ENCODE measurements around the gene RBM17. TPM values are rescaled to one million over a fixed set of nuclear protein-coding genes. Genes with fewer than 3 reads are reported as not detected.
"Not testable (repeated sequence)": the region's sequence is repeated elsewhere in the genome, so short reads cannot be mapped to it uniquely, and the experiment has no call there.

The RBM17 gene
- total RNA-seq, 3 donors from 2014 or later (not counting 1 experiment from before 2014, with no cell fraction given): 120 to 147 (median 147) TPM

DNA sequence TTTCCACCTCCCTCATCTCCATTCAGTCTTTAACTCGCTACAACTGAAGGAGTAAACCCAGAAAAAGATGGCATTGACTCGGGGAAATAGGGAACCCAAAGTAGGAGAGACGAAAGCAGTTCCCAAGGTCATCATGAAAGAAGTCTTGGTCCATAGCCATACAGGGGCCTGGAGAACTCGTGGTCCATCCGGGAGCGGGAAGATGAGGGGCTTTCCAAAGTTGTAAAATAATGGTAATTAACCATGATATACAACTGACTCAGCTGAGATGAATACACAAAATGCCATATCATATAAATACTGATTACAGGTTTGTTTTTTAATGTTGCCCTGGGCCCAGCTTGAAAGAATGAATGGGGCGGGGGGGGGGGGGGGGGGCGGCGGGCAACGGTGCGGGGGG, 32.3 kb downstream of the RBM17 start:
- H3K4me3 Mint-ChIP-seq: no peak overlapping the region
- intact Hi-C loops (cut with micrococcal nuclease): no loop called here
- 90% methylated on average over 6 of the region's 11 CpGs for WGBS (ENCODE audit: insufficient coverage)
- no peaks in the 10 kb centered on the region for H3K27me3 ChIP-seq (ENCODE audit: control insufficient read depth, insufficient read depth, low read length)
- H3K27ac Mint-ChIP-seq: no peak overlapping the region
- H3K4me1 ChIP-seq (ENCODE audit: control insufficient read depth, insufficient read depth, low read length): no peaks in the 10 kb centered on the region
- no peak overlapping the region for H3K27ac ChIP-seq (ENCODE audit: low read length)
- TF ChIP-seq, protein P1, sequence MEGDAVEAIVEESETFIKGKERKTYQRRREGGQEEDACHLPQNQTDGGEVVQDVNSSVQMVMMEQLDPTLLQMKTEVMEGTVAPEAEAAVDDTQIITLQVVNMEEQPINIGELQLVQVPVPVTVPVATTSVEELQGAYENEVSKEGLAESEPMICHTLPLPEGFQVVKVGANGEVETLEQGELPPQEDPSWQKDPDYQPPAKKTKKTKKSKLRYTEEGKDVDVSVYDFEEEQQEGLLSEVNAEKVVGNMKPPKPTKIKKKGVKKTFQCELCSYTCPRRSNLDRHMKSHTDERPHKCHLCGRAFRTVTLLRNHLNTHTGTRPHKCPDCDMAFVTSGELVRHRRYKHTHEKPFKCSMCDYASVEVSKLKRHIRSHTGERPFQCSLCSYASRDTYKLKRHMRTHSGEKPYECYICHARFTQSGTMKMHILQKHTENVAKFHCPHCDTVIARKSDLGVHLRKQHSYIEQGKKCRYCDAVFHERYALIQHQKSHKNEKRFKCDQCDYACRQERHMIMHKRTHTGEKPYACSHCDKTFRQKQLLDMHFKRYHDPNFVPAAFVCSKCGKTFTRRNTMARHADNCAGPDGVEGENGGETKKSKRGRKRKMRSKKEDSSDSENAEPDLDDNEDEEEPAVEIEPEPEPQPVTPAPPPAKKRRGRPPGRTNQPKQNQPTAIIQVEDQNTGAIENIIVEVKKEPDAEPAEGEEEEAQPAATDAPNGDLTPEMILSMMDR (IDR thresholded peaks at IDR 0.05): no peak
- no peaks in the 10 kb centered on the region for H3K4me1 Mint-ChIP-seq
- H3K4me3 ChIP-seq (ENCODE audit: low read length): no peak overlapping the region
- no peaks in the 10 kb centered on the region for H3K9me3 ChIP-seq (ENCODE audit: control insufficient read depth, insufficient read depth, low read length)
- DNase-seq (no peak), ATAC-seq (no peak)
- H3K36me3 ChIP-seq (ENCODE audit: control insufficient read depth, insufficient read depth, low read length): peaks cover 10% of the 10 kb centered on the region
- no peaks in the 10 kb centered on the region for H3K9me3 Mint-ChIP-seq
- H3K36me3 Mint-ChIP-seq: no peaks in the 10 kb centered on the region
- peaks cover 6 to 8% of the 10 kb centered on the region in 2 donors for H3K27me3 Mint-ChIP-seq (ENCODE audit: low read depth in 2 of 2)

DNA sequence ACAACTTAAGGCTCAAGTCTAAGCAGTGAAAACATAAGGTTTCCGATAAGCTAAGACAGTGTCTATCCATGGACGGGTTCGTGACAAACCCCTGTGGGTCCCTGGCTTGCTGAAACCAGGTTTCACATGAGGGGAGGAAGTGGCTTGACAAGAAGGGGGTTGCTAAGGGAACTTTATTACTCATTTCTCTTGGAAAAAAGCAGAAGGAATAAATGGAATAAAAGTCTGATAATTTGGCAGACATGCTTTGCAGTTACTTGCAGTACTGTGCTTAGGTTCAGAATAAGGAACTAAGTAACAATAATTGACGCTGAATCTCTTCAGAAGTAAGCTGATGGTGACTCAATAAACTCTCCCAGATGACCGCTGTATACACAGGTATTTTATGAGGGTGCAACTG, 34.7 kb downstream of the RBM17 start:
- WGBS (ENCODE audit: insufficient coverage): 66% methylated on average over 5 of the region's 5 CpGs
- no peak for ATAC-seq

DNA sequence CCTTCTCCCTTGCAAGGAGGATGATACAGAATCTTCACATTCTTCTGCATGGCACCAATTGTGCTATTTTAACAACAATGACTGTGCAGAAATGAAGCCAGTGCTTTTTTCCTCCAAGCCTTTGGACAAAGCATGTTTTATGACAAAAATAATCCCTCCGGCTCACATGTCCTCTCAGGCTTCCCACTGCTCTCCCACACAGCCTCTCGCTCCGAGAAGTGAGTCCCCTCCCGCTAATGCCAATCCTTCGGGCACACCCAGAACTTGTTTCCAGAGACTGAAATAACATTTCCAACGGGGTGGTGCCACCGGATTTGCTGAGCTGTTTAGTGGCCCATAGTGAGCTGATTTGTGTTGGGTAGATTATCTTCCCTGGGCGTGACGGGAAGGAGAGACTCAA, 35.8 kb downstream of the RBM17 start:
- peaks cover 7% of the 10 kb centered on the region for H3K4me1 ChIP-seq (ENCODE audit: control insufficient read depth, insufficient read depth, low read length)
- Mint-ChIP-seq H3K27ac (no peak overlapping the region), H3K4me3 (no peak overlapping the region), H3K27me3 (ENCODE audit: low read depth in 2 of 2) (peaks cover 8 to 17% of the 10 kb centered on the region in 2 donors), H3K4me1 (peaks cover 2 to 7% of the 10 kb centered on the region in 2 donors), H3K36me3 (no peaks in the 10 kb centered on the region), H3K9me3 (no peaks in the 10 kb centered on the region)
- no peak for DNase-seq
- TF ChIP-seq, protein P1 (IDR thresholded peaks at IDR 0.05): no peak
- no peak overlapping the region for H3K4me3 ChIP-seq (ENCODE audit: low read length)
- no peaks in the 10 kb centered on the region for H3K36me3 ChIP-seq (ENCODE audit: control insufficient read depth, insufficient read depth, low read length)
- 38% methylated on average over 9 of the region's 9 CpGs for WGBS (ENCODE audit: insufficient coverage)
- no peaks in the 10 kb centered on the region for H3K27me3 ChIP-seq (ENCODE audit: control insufficient read depth, insufficient read depth, low read length)
- intact Hi-C loops (cut with micrococcal nuclease): no loop called here
- no peak for ATAC-seq
- H3K27ac ChIP-seq (ENCODE audit: low read length): no peak overlapping the region
- no peaks in the 10 kb centered on the region for H3K9me3 ChIP-seq (ENCODE audit: control insufficient read depth, insufficient read depth, low read length)

More for the DNA sequence above, 34.7 kb downstream of the RBM17 start:
- TF ChIP-seq, protein P1 (IDR thresholded peaks at IDR 0.05): no peak
- no peak overlapping the region for H3K27ac Mint-ChIP-seq
- H3K36me3 Mint-ChIP-seq: no peaks in the 10 kb centered on the region
- H3K36me3 ChIP-seq (ENCODE audit: control insufficient read depth, insufficient read depth, low read length): no peaks in the 10 kb centered on the region
- H3K4me3 ChIP-seq (ENCODE audit: low read length): no peak overlapping the region
- no peaks in the 10 kb centered on the region for H3K9me3 Mint-ChIP-seq
- no peaks in the 10 kb centered on the region for H3K4me1 Mint-ChIP-seq
- no peak overlapping the region for H3K4me3 Mint-ChIP-seq
- no peaks in the 10 kb centered on the region for H3K4me1 ChIP-seq (ENCODE audit: control insufficient read depth, insufficient read depth, low read length)
- intact Hi-C loops (cut with micrococcal nuclease): no loop called here
- no peaks in the 10 kb centered on the region for H3K27me3 ChIP-seq (ENCODE audit: control insufficient read depth, insufficient read depth, low read length)
- no peaks in the 10 kb centered on the region for H3K9me3 ChIP-seq (ENCODE audit: control insufficient read depth, insufficient read depth, low read length)
- H3K27me3 Mint-ChIP-seq (ENCODE audit: low read depth in 2 of 2): peaks cover 8 to 11% of the 10 kb centered on the region in 2 donors
- no peak overlapping the region for H3K27ac ChIP-seq (ENCODE audit: low read length)
- no peak for DNase-seq

DNA sequence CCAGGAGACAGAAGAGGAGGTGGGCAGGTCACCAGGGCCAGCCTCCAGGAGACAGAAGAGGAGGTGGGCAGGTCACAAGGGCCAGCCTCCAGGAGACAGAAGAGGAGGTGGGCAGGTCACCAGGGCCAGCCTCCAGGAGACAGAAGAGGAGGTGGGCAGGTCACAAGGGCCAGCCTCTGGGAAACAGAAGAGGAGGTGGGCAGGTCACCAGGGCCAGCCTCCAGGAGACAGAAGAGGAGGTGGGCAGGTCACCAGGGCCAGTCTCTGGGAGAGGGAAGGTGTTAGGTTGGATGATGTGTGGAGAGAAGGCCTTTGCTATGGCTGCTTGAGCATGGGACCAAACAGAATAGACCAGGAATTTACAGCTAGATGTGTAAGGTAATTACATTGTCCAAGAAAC, 38.6 kb downstream of the RBM17 start:
- H3K4me3 ChIP-seq (ENCODE audit: low read length); H3K27me3 ChIP-seq (ENCODE audit: control insufficient read depth, insufficient read depth, low read length); H3K36me3 Mint-ChIP-seq; H3K27ac ChIP-seq (ENCODE audit: low read length); H3K9me3 Mint-ChIP-seq; H3K4me3 Mint-ChIP-seq; DNase-seq; H3K9me3 ChIP-seq (ENCODE audit: control insufficient read depth, insufficient read depth, low read length); ATAC-seq; intact Hi-C loops (cut with micrococcal nuclease); H3K36me3 ChIP-seq (ENCODE audit: control insufficient read depth, insufficient read depth, low read length); H3K27ac Mint-ChIP-seq: not testable (repeated sequence)
- Mint-ChIP-seq H3K27me3 (ENCODE audit: low read depth in 2 of 2) (peaks cover 8 to 22% of the 10 kb centered on the region in 2 donors), H3K4me1 (peaks cover 9 to 13% of the 10 kb centered on the region in 2 donors)
- H3K4me1 ChIP-seq (ENCODE audit: control insufficient read depth, insufficient read depth, low read length): peaks cover 23% of the 10 kb centered on the region

All from natural killer cell (primary cell).